Measurements from ENCODE around the gene ARHGAP44.

GRCh38 chr17:13025687-13026086 lies 236.4 kb downstream of the ARHGAP44 start:
- TF ChIP-seq POLR2A (IDR thresholded peaks at IDR 0.05), result no peak
- no peak for TF ChIP-seq CTCF (IDR thresholded peaks at IDR 0.05)
